Erythroblast (primary cell): Measurements from ENCODE around the gene BCO2.

Experiments
- GATA1 ChIP-seq: IDR thresholded peaks from 2 replicates; pipeline ENCODE4 v1.6.1; 2011; ENCODE audit warnings: low read depth, mild to moderate bottlenecking, control low read depth, low read length, moderate library complexity
- POLR2A ChIP-seq: IDR thresholded peaks from 2 replicates; pipeline ENCODE4 v1.6.1; 2011; ENCODE audit warnings: mild to moderate bottlenecking, low read length

GRCh38 chr11:112165049-112165448 is 10.3 kb upstream of the BCO2 start:
- TF ChIP-seq GATA1 (no peak), POLR2A (no peak)
